Measurements from ENCODE around the gene GGA1.
A peak's percentile ranks its signal among the peaks of the same experiment; 100 is the strongest.

The GGA1 gene

GRCh38 chr22:37674951-37675929 is 66.6 kb downstream of the GGA1 start, which contains the start of gene LGALS1:
Gene LGALS1 (plus strand): TSS chr22:37675636. CDS start chr22:37675703, 67 bp downstream.
- DNase-seq (ENCODE audit: low read depth, low spot score) = peak; percentile 33

- no peak for DNase-seq (ENCODE audit: low read depth, low spot score)
These were observed 67.5 kb downstream of the GGA1 start for GRCh38 chr22:37675930-37676735.

GRCh38 chr22:37676736-37677492 is 68.3 kb downstream of the GGA1 start:
- peak; percentile 88 for DNase-seq (ENCODE audit: low read depth, low spot score)

- no peak for DNase-seq (ENCODE audit: low read depth, low spot score)
These were observed 68.9 kb downstream of the GGA1 start for GRCh38 chr22:37677493-37677974.

GRCh38 chr22:37678372-37678771 is 69.7 kb downstream of the GGA1 start:
- DNase-seq (ENCODE audit: low read depth, low spot score) = no peak

GRCh38 chr22:37679670-37680069 is 71.0 kb downstream of the GGA1 start:
- DNase-seq (ENCODE audit: low read depth, low spot score) = no peak

- no peak for DNase-seq (ENCODE audit: low read depth, low spot score)
These were observed 71.7 kb downstream of the GGA1 start for GRCh38 chr22:37680191-37680851.

- DNase-seq (ENCODE audit: low read depth, low spot score) = no peak
These were observed 72.4 kb downstream of the GGA1 start for GRCh38 chr22:37681001-37681424.

- peak; percentile 51 for DNase-seq (ENCODE audit: low read depth, low spot score)
These were observed 73.0 kb downstream of the GGA1 start for GRCh38 chr22:37681556-37682049.
